A673 (cell line): ENCODE measurements around the gene ZNF708. TPM values are rescaled to one million over a fixed set of nuclear protein-coding genes. Genes with fewer than 3 reads are reported as not detected.
"Not testable (repeated sequence)": the region's sequence is repeated elsewhere in the genome, so short reads cannot be mapped to it uniquely, and the experiment has no call there.

ENCODE experiments used
- BruUV-seq: library from RNA; stranded (reverse); fragments of 400-500 nt; replicated peaks from 2 replicates; lab custom pipeline; 2021; lab: Mats Ljungman, UMichigan
- CTCF ChIA-PET: fragments of 300-600 bp; sonication (Branson Sonifier 250); formaldehyde crosslinking; loops from one replicate; lab custom pipeline; 2022; ENCODE audit warnings: antibody characterized with exemption; lab: Charles Lee
- POLR2A ChIA-PET: fragments of 300-600 bp; sonication (Branson Sonifier 250); formaldehyde crosslinking; loops from one replicate; lab custom pipeline; 2022; ENCODE audit warnings: antibody characterized with exemption; ENCODE audit not compliant: low non-redundant PET; lab: Charles Lee
- DNase-seq: peaks from one replicate; pipeline ENCODE4 v3.0.0-alpha.2; 2015; ENCODE audit warnings: low spot score
- H3K27ac ChIP-seq: fragments of 200-600 bp; sonication (generic); 2 replicates; pipeline ENCODE4 v1.5.1; 2016; ENCODE audit warnings: mixed run types, low read depth, mild to moderate bottlenecking, mixed read lengths, antibody characterized with exemption, low read length; ENCODE audit not compliant: poor library complexity, severe bottlenecking
- H3K27me3 ChIP-seq: fragments of 200-600 bp; sonication (generic); replicated peaks from 2 replicates; pipeline ENCODE4 v1.6.1; 2017; ENCODE audit warnings: mixed run types, low read depth, mild to moderate bottlenecking, mixed read lengths, antibody characterized with exemption, low read length; ENCODE audit not compliant: insufficient read depth, poor library complexity
- H3K36me3 ChIP-seq: fragments of 200-600 bp; sonication (generic); 2 replicates; pipeline ENCODE4 v1.6.1; 2016; ENCODE audit warnings: mixed run types, mild to moderate bottlenecking, mixed read lengths, antibody characterized with exemption, low read length; ENCODE audit not compliant: insufficient read depth, poor library complexity, severe bottlenecking
- H3K4me1 ChIP-seq: fragments of 200-600 bp; sonication (generic); 2 replicates; pipeline ENCODE4 v1.6.1; 2017; ENCODE audit warnings: mixed run types, mild to moderate bottlenecking, mixed read lengths, antibody characterized with exemption, low read length; ENCODE audit not compliant: insufficient read depth, poor library complexity, severe bottlenecking
- H3K4me3 ChIP-seq: fragments of 200-600 bp; sonication (generic); 2 replicates; pipeline ENCODE4 v1.5.1; 2016; ENCODE audit warnings: low read depth, mixed run types, mild to moderate bottlenecking, mixed read lengths, low read length; ENCODE audit not compliant: poor library complexity, severe bottlenecking
- H3K9me3 ChIP-seq: fragments of 200-600 bp; sonication (generic); 2 replicates; pipeline ENCODE4 v1.6.1; 2016; ENCODE audit warnings: mixed run types, low read depth, mild to moderate bottlenecking, mixed read lengths, antibody characterized with exemption, low read length; ENCODE audit not compliant: poor library complexity, severe bottlenecking
- EZH2 ChIP-seq: fragments of 200-600 bp; sonication (generic); IDR thresholded peaks from 2 replicates; pipeline ENCODE4 v1.6.1; 2017; ENCODE audit warnings: borderline replicate concordance, low read depth, mild to moderate bottlenecking, mixed read lengths, antibody characterized with exemption, low read length; ENCODE audit not compliant: poor library complexity, severe bottlenecking
- intact Hi-C: fragments of 100-400 bp; cut with micrococcal nuclease; formaldehyde crosslinking; loops from one replicate; pipeline ENCODE4 v1.10.0; 2022; ENCODE audit not compliant: unreplicated experiment
- total RNA-seq: library from RNA; stranded (reverse); gene quantifications from 2 replicates; pipeline ENCODE4 v1.2.3, GENCODE V29; 2021
- TF ChIP-seq, protein P1 (sequence below): fragments of 300-800, 200-600 bp; sonication (generic); conservative IDR thresholded peaks from 2 replicates; pipeline ENCODE4 v1.5.1; 2017; ENCODE audit warnings: low read depth, mild to moderate bottlenecking, antibody characterized with exemption, low read length, moderate library complexity, mixed read lengths

Gene ZNF708
- total RNA-seq, 1 experiment from 2014 or later = 9.4 TPM

DNA sequence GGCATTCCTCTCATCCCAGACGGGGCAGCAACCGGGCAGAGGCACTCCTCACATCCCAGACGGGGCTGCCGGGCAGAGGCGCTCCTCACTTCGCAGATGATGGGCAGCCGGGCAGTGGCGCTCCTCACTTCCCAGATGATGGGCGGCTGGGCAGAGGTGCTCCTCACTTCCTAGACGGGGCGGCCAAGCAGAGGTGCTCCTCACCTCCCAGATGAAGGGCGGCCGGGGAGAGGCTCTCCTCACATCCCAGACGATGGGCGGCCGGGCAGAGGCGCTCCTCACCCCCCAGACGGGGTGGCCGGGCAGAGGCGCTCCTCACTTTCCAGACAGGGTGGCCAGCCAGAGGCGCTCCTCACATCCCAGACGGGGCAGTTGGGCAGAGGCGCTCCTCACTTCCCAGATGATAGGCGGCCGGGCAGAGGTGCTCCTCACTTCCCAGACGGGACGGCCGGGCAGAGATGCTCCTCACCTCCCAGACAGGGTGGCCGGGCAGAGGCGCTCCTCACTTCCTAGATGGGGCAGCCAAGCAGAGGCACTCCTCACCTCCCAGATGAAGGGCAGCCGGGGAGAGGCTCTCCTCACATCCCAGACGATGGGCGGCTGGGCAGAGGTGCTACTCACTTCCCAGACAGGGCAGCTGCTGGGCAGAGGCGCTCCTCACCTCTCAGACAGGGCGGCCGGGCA, 68.9 kb downstream of the ZNF708 start:
- Histone ChIP-seq H3K9me3 (no peaks in the 10 kb centered on the region), H3K4me1 (no peaks in the 10 kb centered on the region), H3K4me3 (no peak overlapping the region), H3K36me3 (no peaks in the 10 kb centered on the region), H3K27ac (no peak overlapping the region), H3K27me3 (no peaks in the 10 kb centered on the region)
- no peak for DNase-seq
- ChIA-PET CTCF (no interaction called here), POLR2A (no interaction called here)
- no TSS peak for BruUV-seq
- intact Hi-C loops = no loop called here
- TF ChIP-seq, protein P1, sequence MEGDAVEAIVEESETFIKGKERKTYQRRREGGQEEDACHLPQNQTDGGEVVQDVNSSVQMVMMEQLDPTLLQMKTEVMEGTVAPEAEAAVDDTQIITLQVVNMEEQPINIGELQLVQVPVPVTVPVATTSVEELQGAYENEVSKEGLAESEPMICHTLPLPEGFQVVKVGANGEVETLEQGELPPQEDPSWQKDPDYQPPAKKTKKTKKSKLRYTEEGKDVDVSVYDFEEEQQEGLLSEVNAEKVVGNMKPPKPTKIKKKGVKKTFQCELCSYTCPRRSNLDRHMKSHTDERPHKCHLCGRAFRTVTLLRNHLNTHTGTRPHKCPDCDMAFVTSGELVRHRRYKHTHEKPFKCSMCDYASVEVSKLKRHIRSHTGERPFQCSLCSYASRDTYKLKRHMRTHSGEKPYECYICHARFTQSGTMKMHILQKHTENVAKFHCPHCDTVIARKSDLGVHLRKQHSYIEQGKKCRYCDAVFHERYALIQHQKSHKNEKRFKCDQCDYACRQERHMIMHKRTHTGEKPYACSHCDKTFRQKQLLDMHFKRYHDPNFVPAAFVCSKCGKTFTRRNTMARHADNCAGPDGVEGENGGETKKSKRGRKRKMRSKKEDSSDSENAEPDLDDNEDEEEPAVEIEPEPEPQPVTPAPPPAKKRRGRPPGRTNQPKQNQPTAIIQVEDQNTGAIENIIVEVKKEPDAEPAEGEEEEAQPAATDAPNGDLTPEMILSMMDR = no peak
- TF ChIP-seq EZH2 = no peak

DNA sequence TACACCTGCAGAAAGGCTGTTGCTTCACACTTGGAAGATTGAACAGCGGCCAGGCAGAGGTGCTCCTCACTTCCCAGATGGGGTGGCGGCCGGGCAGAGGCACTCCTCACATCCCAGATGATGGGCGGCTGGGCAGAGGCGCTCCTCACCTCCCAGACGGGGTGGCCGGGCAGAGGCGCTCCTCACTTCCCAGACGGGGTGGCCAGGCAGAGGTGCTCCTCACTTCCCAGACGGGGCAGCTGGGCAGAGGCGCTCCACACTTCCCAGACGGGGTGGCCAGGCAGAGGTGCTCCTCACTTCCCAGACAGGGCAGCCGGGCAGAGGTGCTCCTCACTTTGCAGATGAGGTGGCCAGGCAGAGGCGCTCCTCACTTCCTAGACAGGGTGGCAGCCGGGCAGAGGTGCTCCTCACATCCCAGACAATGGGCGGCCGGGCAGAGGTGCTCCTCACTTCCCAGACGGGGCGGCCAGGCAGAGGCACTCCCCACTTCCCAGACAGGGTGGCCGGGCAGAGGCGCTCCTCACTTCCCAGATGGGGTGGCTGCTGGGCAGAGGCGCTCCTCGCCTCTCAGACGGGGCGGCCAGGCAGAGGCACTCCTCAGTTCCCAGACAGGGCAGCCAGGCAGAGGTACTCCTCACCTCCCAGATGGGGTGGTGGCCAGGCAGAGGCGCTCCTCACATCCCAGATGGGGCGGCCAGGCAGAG, 69.6 kb downstream of the ZNF708 start:
- intact Hi-C loops, H3K4me3 ChIP-seq, H3K9me3 ChIP-seq, H3K27ac ChIP-seq, H3K36me3 ChIP-seq, H3K4me1 ChIP-seq, CTCF ChIA-PET, H3K27me3 ChIP-seq, POLR2A ChIA-PET, DNase-seq, BruUV-seq: not testable (repeated sequence)

DNA sequence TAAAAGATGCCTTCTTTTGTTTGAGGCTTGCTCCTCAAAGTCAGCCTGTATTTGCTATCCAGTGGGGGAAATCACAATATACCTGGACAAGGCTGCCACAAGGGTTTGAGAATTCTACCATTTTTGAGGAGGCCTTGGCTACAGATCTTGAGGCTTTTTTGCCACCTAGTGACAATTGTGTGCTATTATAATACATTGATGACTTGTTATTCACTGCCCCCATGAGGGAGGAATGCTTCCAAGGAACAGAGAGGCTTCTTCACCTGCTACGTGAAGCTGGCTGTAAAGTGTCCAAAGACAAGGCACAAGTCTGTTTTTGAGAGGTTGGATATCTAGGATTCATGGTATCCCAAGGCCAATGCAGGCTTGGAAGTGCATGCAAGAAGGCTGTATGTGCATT, 72.5 kb downstream of the ZNF708 start:
- intact Hi-C loops = no loop called here
- no peaks in the 10 kb centered on the region for H3K36me3 ChIP-seq
- H3K4me1 ChIP-seq = no peaks in the 10 kb centered on the region
- ChIA-PET POLR2A (no interaction called here), CTCF (no interaction called here)
- H3K9me3 ChIP-seq = no peaks in the 10 kb centered on the region
- DNase-seq = peak; percentile 1
- no peaks in the 10 kb centered on the region for H3K27me3 ChIP-seq
- no TSS peak for BruUV-seq
- TF ChIP-seq EZH2 = no peak
- TF ChIP-seq, protein P1 = peak; percentile 19; the same call in 1 of the 2 replicates
- H3K27ac ChIP-seq = no peak overlapping the region
- H3K4me3 ChIP-seq = no peak overlapping the region

Other genes starting within 250 kb of the ZNF708 start
- 21.3 and 25.0 TPM in 2 replicates for gene ZNF714, start 247.2 kb downstream of the ZNF708 start, total RNA-seq
- gene ZNF431, start 187.4 kb downstream of the ZNF708 start, total RNA-seq = 16.6 and 17.5 TPM in 2 replicates
- 26.3 and 27.2 TPM in 2 replicates for gene ZNF738, start 29.6 kb upstream of the ZNF708 start, total RNA-seq
- gene ZNF493, start 67.7 kb upstream of the ZNF708 start, total RNA-seq = 5.5 and 5.7 TPM in 2 replicates
- 0.90 TPM in 1 of 2 replicates, not detected in the other for gene ZNF429, start 176.2 kb upstream of the ZNF708 start, total RNA-seq